CD4-positive, alpha-beta memory T cell (primary cell): ENCODE data around the gene CFAP68. TPM values are rescaled to one million over a fixed set of nuclear protein-coding genes. Genes with fewer than 3 reads are reported as not detected.

Source experiments
- CTCF ChIA-PET: fragments of 350-600 bp; sonication (Branson Sonifier 250); formaldehyde crosslinking; loops from one replicate; lab custom pipeline; 2021; ENCODE audit warnings: inconsistent platforms; ENCODE audit not compliant: partially characterized antibody; lab: Charles Lee
- POLR2A ChIA-PET: fragments of 350-600 bp; sonication (Branson Sonifier 250); formaldehyde crosslinking; loops from one replicate; lab custom pipeline; 2021; ENCODE audit not compliant: partially characterized antibody; lab: Charles Lee
- DNase-seq, 5 donors: peaks; one replicate each; pipeline versions ENCODE4 v3.0.0 to v3.0.0-alpha.2; 2020 to 2022; ENCODE audit warnings: mixed read lengths in 1 of 5
- H3K27ac ChIP-seq: one replicate; pipeline ENCODE4 v1.7.0; 2013; ENCODE audit warnings: low read depth, low read length
- H3K27me3 ChIP-seq: 2 replicates; pipeline ENCODE4 v1.7.0; 2013; ENCODE audit warnings: mild to moderate bottlenecking, low read length, moderate library complexity; ENCODE audit not compliant: insufficient read depth
- H3K36me3 ChIP-seq: 2 replicates; pipeline ENCODE4 v1.7.0; 2013; ENCODE audit warnings: mild to moderate bottlenecking, low read length, moderate library complexity; ENCODE audit not compliant: insufficient read depth
- H3K4me1 ChIP-seq: 2 replicates; pipeline ENCODE4 v1.7.0; 2013; ENCODE audit warnings: mild to moderate bottlenecking, low read length, moderate library complexity; ENCODE audit not compliant: insufficient read depth
- H3K4me3 ChIP-seq, 2 donors: one replicate each; pipeline ENCODE4 v1.7.0; 2013; ENCODE audit warnings: low read length in 2 of 2, mild to moderate bottlenecking in 1 of 2
- H3K9me3 ChIP-seq, 2 donors: one replicate each; pipeline ENCODE4 v1.7.0; 2013; ENCODE audit warnings: low read length in 2 of 2, control low read depth in 1 of 2; ENCODE audit not compliant: control insufficient read depth in 1 of 2
- H3K27ac Mint-ChIP-seq, 7 donors: one replicate each; pipeline ENCODE4 v1.8.0; 2020 to 2021; ENCODE audit warnings: mixed read lengths in 7 of 7, mild to moderate bottlenecking in 6 of 7, inconsistent platforms in 3 of 7, moderate library complexity in 3 of 7
- H3K27me3 Mint-ChIP-seq, 2 donors: one replicate each; pipeline ENCODE4 v1.8.0; 2020 to 2021; ENCODE audit warnings: mixed read lengths in 2 of 2
- H3K36me3 Mint-ChIP-seq, 2 donors: one replicate each; pipeline ENCODE4 v1.8.0; 2020 to 2021; ENCODE audit warnings: mixed read lengths in 2 of 2, inconsistent platforms in 1 of 2, mild to moderate bottlenecking in 1 of 2
- H3K4me1 Mint-ChIP-seq, 4 donors: one replicate each; pipeline ENCODE4 v1.8.0; 2020 to 2021; ENCODE audit warnings: mixed read lengths in 4 of 4, mild to moderate bottlenecking in 1 of 4
- H3K4me3 Mint-ChIP-seq, 8 donors: one replicate each; pipeline ENCODE4 v1.8.0; 2020 to 2021; ENCODE audit warnings: mixed read lengths in 8 of 8, mild to moderate bottlenecking in 7 of 8, moderate library complexity in 6 of 8, inconsistent platforms in 3 of 8
- H3K9me3 Mint-ChIP-seq, 8 donors: one replicate each; pipeline ENCODE4 v1.8.0; 2020 to 2021; ENCODE audit warnings: mixed read lengths in 8 of 8, mild to moderate bottlenecking in 5 of 8, inconsistent platforms in 3 of 8, moderate library complexity in 1 of 8
- intact Hi-C: fragments of 100-400 bp; cut with micrococcal nuclease; formaldehyde crosslinking; loops from one replicate; pipeline ENCODE4 v1.15.1; 2023
- polyA plus RNA-seq, 2 donors: library from polyadenylated mRNA; unstranded; fragments of 300-500 nt; fragmentation: Illumina TruSeq; gene quantifications; one replicate each; pipeline ENCODE4 v1.2.3, GENCODE V29; 2021
- total RNA-seq, 2 experiments: library from RNA; stranded (reverse); gene quantifications; one replicate each; pipeline ENCODE4 v1.2.3, GENCODE V29; 2021

The CFAP68 gene
- total and polyA plus RNA-seq, 4 experiments from 2014 or later = 14.8 to 30.9 (median 24.7) TPM

DNA sequence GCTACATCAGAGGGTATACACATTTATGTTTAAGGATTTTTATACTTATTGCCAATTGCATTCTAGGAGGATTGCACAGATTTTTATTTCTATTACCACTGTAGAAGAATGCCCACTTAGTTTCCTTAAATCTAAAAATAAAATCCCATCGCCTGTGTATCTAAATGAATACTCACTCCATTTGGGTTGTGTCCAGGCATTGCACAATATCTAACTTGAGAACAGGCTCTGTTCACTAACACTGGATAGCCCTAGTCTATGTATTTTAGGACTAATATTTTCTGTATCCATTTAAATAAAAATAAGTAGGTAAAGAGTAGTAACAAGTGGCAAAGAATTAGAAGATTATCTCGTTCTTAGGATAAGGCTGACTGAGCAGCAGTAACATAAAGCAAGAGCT, 43.5 kb downstream of the CFAP68 start:
- no peak overlapping the region for H3K27ac ChIP-seq

DNA sequence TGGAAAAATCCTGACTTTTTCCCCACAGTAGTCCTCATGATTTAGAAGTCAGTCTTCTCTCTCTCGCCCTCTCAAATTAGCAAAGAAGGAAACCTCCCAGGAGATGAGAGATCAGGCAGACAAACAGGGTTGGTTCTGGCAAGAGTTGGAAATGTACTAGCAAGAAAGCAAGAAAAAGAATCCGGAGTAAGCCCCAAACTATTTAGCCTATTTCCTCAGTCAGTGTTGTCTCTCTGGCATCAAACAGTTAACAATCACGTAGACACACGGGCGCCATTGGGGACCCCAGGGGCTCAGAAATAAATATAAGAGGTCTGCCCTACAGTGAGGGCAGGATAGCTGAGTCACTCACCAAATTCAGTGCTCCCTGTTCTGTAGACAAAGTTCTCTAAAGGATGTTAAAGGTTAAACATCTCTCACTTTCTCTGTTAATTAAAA, 44.0 kb downstream of the CFAP68 start:
- peaks cover 3 to 8% of the 10 kb centered on the region in 2 donors for H3K27me3 Mint-ChIP-seq
- H3K9me3 Mint-ChIP-seq = no peaks in the 10 kb centered on the region
- no peak for DNase-seq
- peaks cover 5 to 19% (median 14%) of the 10 kb centered on the region in 4 donors for H3K4me1 Mint-ChIP-seq
- H3K4me3 Mint-ChIP-seq = no peak overlapping the region
- Histone ChIP-seq H3K4me3 (no peak overlapping the region), H3K9me3 (no peaks in the 10 kb centered on the region), H3K36me3 (no peaks in the 10 kb centered on the region), H3K27ac (no peak overlapping the region), H3K27me3 (no peaks in the 10 kb centered on the region), H3K4me1 (peaks cover 14% of the 10 kb centered on the region)
- intact Hi-C loops = no loop called here
- no peaks in the 10 kb centered on the region for H3K36me3 Mint-ChIP-seq
- no peak overlapping the region for H3K27ac Mint-ChIP-seq
- CTCF ChIA-PET = no interaction called here
- POLR2A ChIA-PET = no interaction called here

More for the DNA sequence above, 43.5 kb downstream of the CFAP68 start:
- H3K27me3 Mint-ChIP-seq = peaks cover 8% of the 10 kb centered on the region in 2 donors
- H3K36me3 ChIP-seq = no peaks in the 10 kb centered on the region
- H3K9me3 Mint-ChIP-seq = no peaks in the 10 kb centered on the region
- no peak overlapping the region for H3K27ac Mint-ChIP-seq
- H3K4me1 Mint-ChIP-seq = peaks cover 5 to 19% (median 14%) of the 10 kb centered on the region in 4 donors
- H3K27me3 ChIP-seq = no peaks in the 10 kb centered on the region
- intact Hi-C loops = no loop called here
- peaks cover 14% of the 10 kb centered on the region for H3K4me1 ChIP-seq
- CTCF ChIA-PET = no interaction called here
- H3K4me3 Mint-ChIP-seq = no peak overlapping the region
- no peaks in the 10 kb centered on the region for H3K36me3 Mint-ChIP-seq
- no peaks in the 10 kb centered on the region for H3K9me3 ChIP-seq
- POLR2A ChIA-PET = no interaction called here
- H3K4me3 ChIP-seq = no peak overlapping the region
- no peak for DNase-seq

DNA sequence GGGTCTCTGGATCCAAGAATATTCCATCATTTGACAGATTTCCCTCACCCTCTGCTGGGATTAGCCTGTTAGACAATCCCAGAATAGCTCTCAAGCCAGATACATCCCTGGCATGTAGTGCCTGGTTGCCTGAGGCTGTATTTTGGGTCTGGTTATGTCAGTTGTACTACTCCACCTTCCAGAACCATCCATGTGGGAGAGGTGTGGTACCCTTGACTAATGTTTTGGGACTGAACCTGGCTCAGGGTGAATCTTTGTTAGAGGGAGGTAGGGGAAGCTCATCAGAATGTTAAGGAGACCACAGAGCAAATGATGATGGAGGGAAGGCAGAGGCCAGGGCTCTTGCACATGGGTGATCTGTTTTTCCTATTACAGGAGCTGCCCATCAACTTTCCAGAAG, 44.6 kb downstream of the CFAP68 start:
- peaks cover 3 to 8% of the 10 kb centered on the region in 2 donors for H3K27me3 Mint-ChIP-seq
- no peak overlapping the region for H3K4me3 Mint-ChIP-seq
- Histone ChIP-seq H3K36me3 (no peaks in the 10 kb centered on the region), H3K9me3 (no peaks in the 10 kb centered on the region), H3K27ac (no peak overlapping the region), H3K27me3 (no peaks in the 10 kb centered on the region), H3K4me1 (peaks cover 14% of the 10 kb centered on the region), H3K4me3 (no peak overlapping the region)
- no peaks in the 10 kb centered on the region for H3K9me3 Mint-ChIP-seq
- intact Hi-C loops = no loop called here
- H3K27ac Mint-ChIP-seq = no peak overlapping the region
- DNase-seq = no peak
- POLR2A ChIA-PET = no interaction called here
- no peaks in the 10 kb centered on the region for H3K36me3 Mint-ChIP-seq
- CTCF ChIA-PET = no interaction called here
- H3K4me1 Mint-ChIP-seq = peaks cover 5 to 19% (median 14%) of the 10 kb centered on the region in 4 donors

DNA sequence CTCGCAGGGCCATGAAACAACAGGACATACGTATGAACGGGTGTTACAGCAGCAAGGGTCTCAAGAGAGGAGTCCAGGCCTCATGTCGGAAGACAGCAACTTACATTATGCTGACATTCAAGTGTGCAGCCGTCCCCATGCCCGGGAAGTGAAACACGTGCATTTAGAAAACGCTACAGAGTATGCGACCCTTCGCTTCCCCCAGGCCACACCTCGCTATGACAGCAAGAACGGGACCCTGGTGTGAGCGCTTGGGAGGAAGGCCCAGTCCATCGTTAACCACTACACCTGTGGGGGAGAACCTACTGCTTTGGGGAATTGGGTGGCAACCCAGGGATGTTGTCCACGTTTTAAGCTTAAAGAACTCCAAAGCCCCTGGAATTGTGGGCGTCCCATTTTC, 46.6 kb downstream of the CFAP68 start:
- Histone ChIP-seq H3K27me3 (no peaks in the 10 kb centered on the region), H3K27ac (no peak overlapping the region), H3K4me1 (peaks cover 14% of the 10 kb centered on the region), H3K9me3 (no peaks in the 10 kb centered on the region), H3K4me3 (no peak overlapping the region), H3K36me3 (no peaks in the 10 kb centered on the region)
- intact Hi-C loops = loop anchor here (1.0 to 5.0 kb wide), 8 partner anchors 47 to 355 kb away; partner anchors contain the start of genes CFAP68, DLAT, FDXACB1 and NKAPD1
- ChIA-PET POLR2A (interaction anchor here (1.3 to 3.0 kb wide), 10 partner anchors 8 to 1388 kb away, joined by 5 to 36 read pairs (median 9); partner anchors contain the start of genes ALG9, C11orf52, CFAP68 and DIXDC1), CTCF (interaction anchor here (1.0 to 3.3 kb wide), 10 partner anchors 8 to 322 kb away, joined by 3 to 34 read pairs (median 8); partner anchors contain the start of genes ALG9, DIXDC1 and FDXACB1)
- H3K27ac Mint-ChIP-seq = peak overlapping the region; percentile 42 to 97 (median 91)
- no peak for DNase-seq
- peak overlapping the region in 7 of 8 donors; percentile 11 to 87 (median 62) for H3K4me3 Mint-ChIP-seq
- no peaks in the 10 kb centered on the region for H3K9me3 Mint-ChIP-seq
- H3K4me1 Mint-ChIP-seq = peaks cover 5 to 19% (median 14%) of the 10 kb centered on the region in 4 donors
- no peaks in the 10 kb centered on the region for H3K36me3 Mint-ChIP-seq
- peaks cover 0 to 2% of the 10 kb centered on the region in 2 donors for H3K27me3 Mint-ChIP-seq

DNA sequence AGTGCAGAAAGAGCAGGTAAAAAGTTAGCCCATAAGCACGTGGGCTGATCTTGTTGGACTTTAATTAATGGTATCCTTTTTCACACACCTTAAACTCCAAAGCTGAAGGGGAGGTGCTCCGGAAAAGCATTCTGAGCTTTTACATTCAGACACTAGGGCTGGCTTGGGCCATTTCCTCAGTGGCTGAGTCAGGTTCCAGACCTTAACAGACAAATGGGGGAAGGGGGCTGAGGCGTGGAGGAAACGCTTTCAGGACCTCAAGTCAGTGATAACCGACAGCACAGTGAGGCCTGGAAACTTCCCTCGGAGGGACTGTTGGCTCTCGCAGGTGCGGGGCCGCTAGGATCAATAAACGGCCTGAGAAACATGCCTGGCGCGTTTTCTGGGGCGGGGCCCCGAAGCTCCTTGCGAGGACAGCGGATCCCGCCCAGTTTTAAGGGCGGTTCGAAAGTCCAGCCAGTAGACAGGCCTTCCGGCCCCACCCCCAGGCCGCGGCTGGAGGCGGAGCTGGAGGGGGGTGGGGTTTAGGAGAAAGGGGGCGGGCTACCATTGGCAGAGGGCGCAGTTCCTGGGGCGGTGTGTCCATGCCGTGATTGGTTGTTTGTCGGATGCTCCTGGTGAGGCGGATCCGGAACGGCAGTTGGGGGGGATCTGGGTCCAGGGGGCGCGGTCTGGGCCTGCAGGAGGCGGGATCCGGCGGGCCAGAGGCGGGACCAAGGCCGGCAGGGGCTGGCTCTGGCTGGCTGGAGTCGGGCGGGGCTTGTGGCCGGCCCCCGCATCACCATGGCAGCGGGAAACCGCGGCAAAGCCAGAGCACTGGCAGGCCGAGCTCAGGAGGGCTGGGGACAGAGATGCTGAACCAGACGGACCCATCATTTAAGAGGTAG, 47.4 kb downstream of the CFAP68 start:
- peaks cover 6 to 22% (median 14%) of the 10 kb centered on the region in 4 donors for H3K4me1 Mint-ChIP-seq

DNA sequence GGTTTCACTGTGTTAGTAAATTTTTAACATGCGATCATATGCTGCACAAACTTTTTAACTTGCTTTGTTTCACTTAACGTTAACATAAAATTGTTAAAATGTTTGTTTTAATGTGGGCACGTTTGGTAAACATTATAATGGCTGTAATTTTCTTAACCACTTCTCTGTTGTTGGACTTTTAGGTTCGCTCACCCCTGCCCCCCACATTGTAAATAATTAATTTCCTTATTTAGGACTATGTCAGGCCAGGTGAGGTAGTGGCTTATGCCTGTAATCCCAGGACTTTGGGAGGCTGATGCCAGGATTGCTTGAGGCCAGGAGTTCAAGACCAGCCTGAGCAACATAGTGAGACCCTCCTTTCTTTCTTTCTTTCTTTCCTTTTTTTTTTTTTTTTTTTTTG, 51.1 kb downstream of the CFAP68 start:
- Histone ChIP-seq H3K27me3 (no peaks in the 10 kb centered on the region), H3K9me3 (no peaks in the 10 kb centered on the region), H3K4me3 (no peak overlapping the region), H3K4me1 (peaks cover 21% of the 10 kb centered on the region), H3K36me3 (no peaks in the 10 kb centered on the region), H3K27ac (no peak overlapping the region)
- Mint-ChIP-seq H3K27me3 (peaks cover 3 to 4% of the 10 kb centered on the region in 2 donors), H3K27ac (peak overlapping the region in 1 of 7 donors; percentile 35), H3K9me3 (peaks cover 0 to 3% (median 0%) of the 10 kb centered on the region in 8 donors), H3K4me3 (no peak overlapping the region), H3K36me3 (no peaks in the 10 kb centered on the region), H3K4me1 (peaks cover 9 to 29% (median 18%) of the 10 kb centered on the region in 4 donors)
- intact Hi-C loops = no loop called here
- POLR2A ChIA-PET = no interaction called here
- no peak for DNase-seq
- CTCF ChIA-PET = interaction anchor here (1.0 to 10.0 kb wide), 11 partner anchors 12 to 349 kb away, joined by 3 to 119 read pairs (median 6); partner anchors contain the start of genes SDHD and TIMM8B

More for the DNA sequence above, 47.4 kb downstream of the CFAP68 start:
- Mint-ChIP-seq H3K4me3 (peak overlapping the region; percentile 81 to 90 (median 88)), H3K36me3 (no peaks in the 10 kb centered on the region), H3K9me3 (no peaks in the 10 kb centered on the region), H3K27ac (peak overlapping the region; percentile 92 to 97 (median 95)), H3K27me3 (peaks cover 0 to 2% of the 10 kb centered on the region in 2 donors)
- Histone ChIP-seq H3K9me3 (no peaks in the 10 kb centered on the region), H3K27ac (peak overlapping the region; percentile 69), H3K4me3 (peak overlapping the region; percentile 60 to 73), H3K36me3 (no peaks in the 10 kb centered on the region), H3K4me1 (peaks cover 14% of the 10 kb centered on the region), H3K27me3 (no peaks in the 10 kb centered on the region)
- intact Hi-C loops = loop anchor here (1.0 to 5.0 kb wide), 9 partner anchors 47 to 354 kb away; partner anchors contain the start of genes ALG9, CFAP68, DLAT and FDXACB1
- peak; percentile 94 to 98 (median 96) for DNase-seq
- ChIA-PET POLR2A (interaction anchor here (0.6 to 3.0 kb wide), 15 partner anchors 8 to 1497 kb away, joined by 3 to 36 read pairs (median 6); partner anchors contain the start of genes ALG9, C11orf52, CFAP68 and DIXDC1), CTCF (interaction anchor here (0.8 to 3.3 kb wide), 13 partner anchors 9 to 322 kb away, joined by 3 to 34 read pairs (median 5); partner anchors contain the start of genes ALG9, DIXDC1, FDXACB1 and SDHD)
